Nephron (organoid): ENCODE results near the gene FUT1.

ENCODE experiments used
- H3K27ac Mint-ChIP-seq, 3 experiments: 2 replicates each; pipeline ENCODE4 v1.8.0; 2020; ENCODE audit warnings: mixed read lengths in 3 of 3, mild to moderate bottlenecking in 2 of 3, moderate library complexity in 1 of 3
- H3K27me3 Mint-ChIP-seq: 2 replicates; pipeline ENCODE4 v1.8.0; 2021; ENCODE audit warnings: low read depth, mild to moderate bottlenecking, moderate library complexity, mixed read lengths
- H3K36me3 Mint-ChIP-seq: 2 replicates; pipeline ENCODE4 v1.8.0; 2020; ENCODE audit warnings: low read depth, mixed read lengths
- H3K4me1 Mint-ChIP-seq: 2 replicates; pipeline ENCODE4 v1.8.0; 2020; ENCODE audit warnings: mixed read lengths
- H3K4me3 Mint-ChIP-seq, 3 experiments: 2 replicates each; pipeline ENCODE4 v1.8.0; 2020; ENCODE audit warnings: mild to moderate bottlenecking in 3 of 3, mixed read lengths in 3 of 3, moderate library complexity in 2 of 3
- H3K9me3 Mint-ChIP-seq: 2 replicates; pipeline ENCODE4 v1.8.0; 2020; ENCODE audit warnings: mixed read lengths
- CTCF ChIP-seq, 3 experiments: fragments of 200-600 bp; sonication (generic); IDR thresholded peaks; one replicate each; pipeline ENCODE4 v1.5.0; 2021; ENCODE audit warnings: antibody characterized with exemption in 3 of 3; ENCODE audit not compliant: unreplicated experiment in 3 of 3

FUT1 gene

GRCh38 chr19:48731452-48731851 is 21.0 kb downstream of the FUT1 start:
- peaks cover 6% of the 10 kb centered on the region for H3K9me3 Mint-ChIP-seq
- no peak for TF ChIP-seq CTCF (IDR thresholded peaks at IDR 0.05; ENCODE audit: unreplicated experiment in 3 of 3)
- H3K36me3 Mint-ChIP-seq = peaks cover 18% of the 10 kb centered on the region
- H3K4me3 Mint-ChIP-seq = no peak overlapping the region
- peaks cover 5% of the 10 kb centered on the region for H3K4me1 Mint-ChIP-seq
- peaks cover 9% of the 10 kb centered on the region for H3K27me3 Mint-ChIP-seq
- no peak overlapping the region for H3K27ac Mint-ChIP-seq

- peaks cover 5% of the 10 kb centered on the region for H3K27me3 Mint-ChIP-seq
- H3K36me3 Mint-ChIP-seq = peaks cover 17% of the 10 kb centered on the region
- H3K27ac Mint-ChIP-seq = no peak overlapping the region
- peaks cover 11% of the 10 kb centered on the region for H3K4me1 Mint-ChIP-seq
- TF ChIP-seq CTCF (IDR thresholded peaks at IDR 0.05; ENCODE audit: unreplicated experiment in 3 of 3) = no peak
- no peak overlapping the region for H3K4me3 Mint-ChIP-seq
- H3K9me3 Mint-ChIP-seq = peaks cover 3% of the 10 kb centered on the region
These were observed 23.4 kb downstream of the FUT1 start for GRCh38 chr19:48728911-48729664.

GRCh38 chr19:48726556-48726955 is 25.9 kb downstream of the FUT1 start:
- TF ChIP-seq CTCF (IDR thresholded peaks at IDR 0.05; ENCODE audit: unreplicated experiment in 3 of 3) = no peak
- H3K4me1 Mint-ChIP-seq = peaks cover 11% of the 10 kb centered on the region
- H3K36me3 Mint-ChIP-seq = peaks cover 14% of the 10 kb centered on the region
- H3K27me3 Mint-ChIP-seq = no peaks in the 10 kb centered on the region
- H3K27ac Mint-ChIP-seq = peak overlapping the region; percentile 16 to 67 (median 65)
- peaks cover 3% of the 10 kb centered on the region for H3K9me3 Mint-ChIP-seq
- H3K4me3 Mint-ChIP-seq = no peak overlapping the region

- peak overlapping the region; percentile 17 to 37 (median 26) for H3K4me3 Mint-ChIP-seq
These were observed 27.4 kb downstream of the FUT1 start for GRCh38 chr19:48724796-48725753.

GRCh38 chr19:48722196-48722708 is 30.2 kb downstream of the FUT1 start:
- no peak for TF ChIP-seq CTCF (IDR thresholded peaks at IDR 0.05; ENCODE audit: unreplicated experiment in 3 of 3)
- Mint-ChIP-seq H3K4me1 (peaks cover 40% of the 10 kb centered on the region), H3K36me3 (peaks cover 5% of the 10 kb centered on the region), H3K4me3 (peak overlapping the region; percentile 9 to 48 (median 43)), H3K9me3 (no peaks in the 10 kb centered on the region), H3K27me3 (no peaks in the 10 kb centered on the region), H3K27ac (peak overlapping the region; percentile 13 to 74 (median 49))

More at GRCh38 chr19:48724796-48725753, 27.4 kb downstream of the FUT1 start:
- H3K36me3 Mint-ChIP-seq = peaks cover 5% of the 10 kb centered on the region
- no peak for TF ChIP-seq CTCF (IDR thresholded peaks at IDR 0.05; ENCODE audit: unreplicated experiment in 3 of 3)
- peak overlapping the region; percentile 97 to 98 (median 98) for H3K27ac Mint-ChIP-seq
- peaks cover 23% of the 10 kb centered on the region for H3K4me1 Mint-ChIP-seq
- H3K9me3 Mint-ChIP-seq = no peaks in the 10 kb centered on the region
- no peaks in the 10 kb centered on the region for H3K27me3 Mint-ChIP-seq
